Measurements from ENCODE around the gene DSC1. TPM values are rescaled to one million over a fixed set of nuclear protein-coding genes. Genes with fewer than 3 reads are reported as not detected.
"Not testable (repeated sequence)": the region's sequence is repeated elsewhere in the genome, so short reads cannot be mapped to it uniquely, and the experiment has no call there.

Gene DSC1
- total RNA-seq, 1 donor from 2014 or later: not detected

GRCh38 chr18:31125878-31126277 lies 36.8 kb downstream of the DSC1 start:
- Mint-ChIP-seq H3K36me3 (ENCODE audit: insufficient read depth) (no peaks in the 10 kb centered on the region), H3K27me3 (no peaks in the 10 kb centered on the region), H3K9me3 (ENCODE audit: low read depth) (no peaks in the 10 kb centered on the region), H3K4me3 (ENCODE audit: low read depth) (no peak overlapping the region), H3K27ac (no peak overlapping the region), H3K4me1 (ENCODE audit: low read depth) (no peaks in the 10 kb centered on the region)
- TF ChIP-seq CTCF (IDR thresholded peaks at IDR 0.05; ENCODE audit: unreplicated experiment): no peak
- no peak for DNase-seq (ENCODE audit: low spot score, unreplicated experiment)

DNA sequence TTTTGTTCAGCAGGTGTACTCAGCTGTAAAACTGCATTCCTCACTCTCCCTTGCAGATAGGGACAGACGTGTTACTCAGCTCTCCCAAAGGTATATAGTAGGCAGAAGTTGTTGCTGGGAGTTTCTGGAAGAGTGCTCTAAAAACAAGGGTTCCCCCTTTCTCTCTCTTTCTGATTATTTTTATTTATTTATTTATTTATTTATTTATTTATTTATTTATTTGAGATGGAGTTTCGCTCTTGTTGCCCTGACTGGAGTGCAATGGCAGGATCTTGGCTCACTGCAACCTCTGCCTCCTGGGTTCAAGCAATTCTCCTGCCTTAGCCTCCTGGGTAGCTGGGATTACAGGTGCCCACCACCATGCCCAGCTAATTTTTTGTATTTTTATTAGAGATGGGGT lies 39.5 kb downstream of the DSC1 start:
- H3K27me3 Mint-ChIP-seq; H3K4me1 Mint-ChIP-seq (ENCODE audit: low read depth); DNase-seq (ENCODE audit: low spot score, unreplicated experiment); H3K4me3 Mint-ChIP-seq (ENCODE audit: low read depth); H3K27ac Mint-ChIP-seq; H3K36me3 Mint-ChIP-seq (ENCODE audit: insufficient read depth); H3K9me3 Mint-ChIP-seq (ENCODE audit: low read depth): not testable (repeated sequence)

GRCh38 chr18:31120594-31120993 lies 42.1 kb downstream of the DSC1 start:
- DNase-seq (ENCODE audit: low spot score, unreplicated experiment): no peak
- peaks cover 5% of the 10 kb centered on the region for H3K4me1 Mint-ChIP-seq (ENCODE audit: low read depth)
- H3K4me3 Mint-ChIP-seq (ENCODE audit: low read depth): no peak overlapping the region
- no peaks in the 10 kb centered on the region for H3K9me3 Mint-ChIP-seq (ENCODE audit: low read depth)
- no peak for TF ChIP-seq CTCF (IDR thresholded peaks at IDR 0.05; ENCODE audit: unreplicated experiment)
- no peaks in the 10 kb centered on the region for H3K27me3 Mint-ChIP-seq
- no peaks in the 10 kb centered on the region for H3K36me3 Mint-ChIP-seq (ENCODE audit: insufficient read depth)
- H3K27ac Mint-ChIP-seq: no peak overlapping the region

GRCh38 chr18:31116853-31117595 lies 45.6 kb downstream of the DSC1 start:
- DNase-seq (ENCODE audit: low spot score, unreplicated experiment): no peak
- H3K36me3 Mint-ChIP-seq (ENCODE audit: insufficient read depth): no peaks in the 10 kb centered on the region
- H3K27ac Mint-ChIP-seq: no peak overlapping the region

GRCh38 chr18:31112804-31113203 lies 49.9 kb downstream of the DSC1 start:
- H3K36me3 Mint-ChIP-seq (ENCODE audit: insufficient read depth): no peaks in the 10 kb centered on the region
- H3K27me3 Mint-ChIP-seq: no peaks in the 10 kb centered on the region
- H3K9me3 Mint-ChIP-seq (ENCODE audit: low read depth): no peaks in the 10 kb centered on the region
- no peak for TF ChIP-seq CTCF (IDR thresholded peaks at IDR 0.05; ENCODE audit: unreplicated experiment)
- no peak overlapping the region for H3K4me3 Mint-ChIP-seq (ENCODE audit: low read depth)
- no peak for DNase-seq (ENCODE audit: low spot score, unreplicated experiment)
- H3K4me1 Mint-ChIP-seq (ENCODE audit: low read depth): peaks cover 2% of the 10 kb centered on the region
- no peak overlapping the region for H3K27ac Mint-ChIP-seq

More at GRCh38 chr18:31116853-31117595, 45.6 kb downstream of the DSC1 start:
- H3K27me3 Mint-ChIP-seq: no peaks in the 10 kb centered on the region
- TF ChIP-seq CTCF (IDR thresholded peaks at IDR 0.05; ENCODE audit: unreplicated experiment): no peak
- H3K4me3 Mint-ChIP-seq (ENCODE audit: low read depth): no peak overlapping the region
- H3K9me3 Mint-ChIP-seq (ENCODE audit: low read depth): no peaks in the 10 kb centered on the region
- peaks cover 5% of the 10 kb centered on the region for H3K4me1 Mint-ChIP-seq (ENCODE audit: low read depth)

- Mint-ChIP-seq H3K27me3 (no peaks in the 10 kb centered on the region), H3K9me3 (ENCODE audit: low read depth) (no peaks in the 10 kb centered on the region), H3K4me1 (ENCODE audit: low read depth) (peaks cover 15% of the 10 kb centered on the region), H3K4me3 (ENCODE audit: low read depth) (no peak overlapping the region), H3K36me3 (ENCODE audit: insufficient read depth) (no peaks in the 10 kb centered on the region), H3K27ac (no peak overlapping the region)
- no peak for TF ChIP-seq CTCF (IDR thresholded peaks at IDR 0.05; ENCODE audit: unreplicated experiment)
- DNase-seq (ENCODE audit: low spot score, unreplicated experiment): no peak
Measured at GRCh38 chr18:31105733-31106132, 56.9 kb downstream of the DSC1 start.

Data from progenitor cell of endocrine pancreas (in vitro differentiated cells).